ENCODE data around the gene CNP. TPM values are rescaled to one million over a fixed set of nuclear protein-coding genes. Genes with fewer than 3 reads are reported as not detected.
"Not testable (repeated sequence)": the region's sequence is repeated elsewhere in the genome, so short reads cannot be mapped to it uniquely, and the experiment has no call there.

CNP gene
- total RNA-seq, 1 donor from 2014 or later = 24.9 TPM

GRCh38 chr17:41919840-41920579 is 46.6 kb upstream of the CNP start:
- no peak for TF ChIP-seq CTCF (IDR thresholded peaks at IDR 0.05; ENCODE audit: borderline replicate concordance)
- intact Hi-C loops (cut with micrococcal nuclease) = no loop called here

GRCh38 chr17:41920580-41920955 is 46.0 kb upstream of the CNP start:
- no peak for TF ChIP-seq CTCF (IDR thresholded peaks at IDR 0.05; ENCODE audit: borderline replicate concordance)
- intact Hi-C loops (cut with micrococcal nuclease) = no loop called here
- Histone ChIP-seq H3K4me3 (no peak overlapping the region), H3K9me3 (replicated peaks) (no peaks in the 10 kb centered on the region), H3K27ac (replicated peaks) (no peak overlapping the region), H3K27me3 (ENCODE audit: low read depth) (no peaks in the 10 kb centered on the region), H3K4me1 (peaks cover 38% of the 10 kb centered on the region), H3K36me3 (no peaks in the 10 kb centered on the region)
- DNase-seq = no peak

More at GRCh38 chr17:41919840-41920579, 46.6 kb upstream of the CNP start:
- H3K4me1 ChIP-seq = peaks cover 43% of the 10 kb centered on the region
- peak overlapping the region; percentile 92 for H3K27ac ChIP-seq (replicated peaks)
- no peak for DNase-seq
- no peaks in the 10 kb centered on the region for H3K36me3 ChIP-seq
- H3K27me3 ChIP-seq (ENCODE audit: low read depth) = no peaks in the 10 kb centered on the region
- peak overlapping the region; percentile 94 for H3K4me3 ChIP-seq
- no peaks in the 10 kb centered on the region for H3K9me3 ChIP-seq (replicated peaks)

DNA sequence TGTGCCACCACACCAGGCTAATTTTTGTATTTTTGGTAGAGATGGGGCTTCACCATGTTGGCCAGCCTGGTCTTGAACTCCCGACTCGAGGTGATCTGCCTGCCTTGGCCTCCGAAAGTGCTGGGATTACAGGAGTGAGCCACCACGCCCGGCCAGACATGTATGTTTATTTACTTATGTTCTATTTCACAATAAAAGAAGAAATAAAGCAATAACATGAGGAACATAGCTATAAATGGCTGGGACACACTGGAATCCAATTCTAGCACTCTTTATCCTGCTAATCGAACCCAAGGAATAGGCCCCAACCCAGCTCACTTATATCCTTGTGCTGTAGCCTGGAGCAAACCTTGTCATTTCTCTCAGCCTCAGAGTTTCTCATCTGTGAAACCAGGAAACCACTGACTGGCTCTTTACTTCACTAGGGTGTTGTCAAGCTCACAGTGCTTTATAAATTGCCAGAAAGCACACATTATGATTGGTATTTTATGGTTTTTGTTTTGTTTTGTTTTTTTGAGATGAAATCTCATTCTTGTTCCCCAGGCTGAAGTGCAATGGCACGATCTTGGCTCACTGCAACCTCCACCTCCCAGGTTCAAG is 40.5 kb upstream of the CNP start:
- no peak for TF ChIP-seq CTCF (IDR thresholded peaks at IDR 0.05; ENCODE audit: borderline replicate concordance)
- Histone ChIP-seq H3K4me3 (no peak overlapping the region), H3K27ac (replicated peaks) (no peak overlapping the region), H3K36me3 (no peaks in the 10 kb centered on the region), H3K9me3 (replicated peaks) (no peaks in the 10 kb centered on the region), H3K27me3 (ENCODE audit: low read depth) (no peaks in the 10 kb centered on the region), H3K4me1 (peaks cover 19% of the 10 kb centered on the region)
- no peak for DNase-seq
- intact Hi-C loops (cut with micrococcal nuclease) = no loop called here

DNA sequence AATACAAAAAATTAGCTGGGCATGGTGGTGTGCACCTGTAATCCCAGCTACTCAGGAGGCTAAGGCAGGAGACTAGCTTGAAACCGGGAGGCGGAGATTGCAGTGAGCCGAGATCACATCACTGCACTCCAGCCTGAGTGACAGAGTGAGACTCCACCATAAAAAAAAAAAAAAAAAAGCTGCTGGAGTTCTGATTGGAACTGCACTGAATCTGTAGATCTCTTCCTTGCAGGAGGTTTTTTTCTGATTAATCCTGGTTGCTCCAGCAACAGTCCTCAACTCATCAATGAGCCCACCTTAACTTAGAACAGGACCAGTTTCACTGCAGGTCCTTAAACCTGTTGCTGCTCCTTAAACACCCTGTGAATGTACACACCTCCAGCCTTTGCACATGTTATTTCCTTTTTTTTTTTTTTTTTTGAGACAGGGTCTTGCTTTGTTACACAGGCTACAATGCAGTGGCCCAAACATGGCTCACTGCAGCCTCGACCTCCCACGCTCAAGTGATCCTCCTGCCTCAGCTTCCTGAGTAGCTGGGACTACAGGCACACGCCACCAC is 37.8 kb upstream of the CNP start:
- Histone ChIP-seq H3K27me3 (ENCODE audit: low read depth) (no peaks in the 10 kb centered on the region), H3K9me3 (replicated peaks) (no peaks in the 10 kb centered on the region), H3K27ac (replicated peaks) (peak overlapping the region; percentile 87), H3K4me3 (no peak overlapping the region), H3K4me1 (peaks cover 20% of the 10 kb centered on the region), H3K36me3 (no peaks in the 10 kb centered on the region)
- intact Hi-C loops (cut with micrococcal nuclease) = no loop called here
- no peak for DNase-seq
- TF ChIP-seq CTCF (IDR thresholded peaks at IDR 0.05; ENCODE audit: borderline replicate concordance) = no peak

DNA sequence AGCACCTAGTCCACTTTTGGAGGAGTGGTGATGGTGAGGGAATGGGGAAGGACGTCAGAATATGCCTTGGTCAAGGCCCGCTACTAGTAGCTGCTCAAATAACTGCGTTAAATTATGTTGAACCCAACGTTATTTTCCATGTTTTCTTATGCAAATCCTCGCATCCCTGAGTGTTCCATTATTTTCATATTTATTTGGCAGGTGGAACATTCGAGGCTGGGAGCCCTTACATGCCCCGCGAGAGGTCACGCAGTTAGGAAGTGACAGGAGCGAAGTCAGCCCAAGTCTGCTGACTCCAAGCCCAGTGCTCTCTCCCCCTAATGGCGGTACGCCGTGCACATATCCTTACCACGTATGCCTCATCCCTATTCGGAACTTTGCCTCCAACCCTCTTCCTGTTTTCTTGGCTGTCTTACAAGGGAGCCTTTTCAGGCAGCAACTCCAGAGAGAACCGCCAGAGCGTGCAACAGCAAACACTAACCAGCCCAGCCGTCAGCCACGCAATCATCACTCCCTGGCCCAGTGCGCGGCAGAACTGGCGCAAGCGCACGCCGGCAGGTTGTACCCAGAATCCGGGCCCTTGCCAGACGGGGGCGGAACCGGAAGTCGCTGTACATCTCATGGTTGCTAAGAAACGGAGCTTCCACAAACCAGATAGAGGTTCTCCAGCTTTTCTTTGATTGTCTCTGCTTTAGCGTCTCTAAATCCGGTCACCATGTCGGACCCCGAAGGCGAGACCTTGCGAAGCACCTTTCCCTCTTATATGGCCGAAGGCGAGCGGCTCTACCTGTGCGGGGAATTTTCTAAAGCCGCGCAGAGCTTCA is 36.4 kb upstream of the CNP start, which contains the start of gene ODAD4:
TSS of gene ODAD4 (plus strand) at position 609 of the 824 bp plus-strand sequence. CDS start at position 716, 107 bp downstream.
- Histone ChIP-seq H3K4me1 (peaks cover 20% of the 10 kb centered on the region), H3K4me3 (peak within 1 kb of the TSS; percentile 69), H3K9me3 (replicated peaks) (no peaks in the 10 kb centered on the region), H3K27ac (replicated peaks) (peak within 1 kb of the TSS; percentile 87), H3K27me3 (ENCODE audit: low read depth) (no peaks in the 10 kb centered on the region), H3K36me3 (no peaks in the 10 kb centered on the region)
- DNase-seq = peak; percentile 98
- intact Hi-C loops (cut with micrococcal nuclease) = no loop called here
- TF ChIP-seq CTCF (IDR thresholded peaks at IDR 0.05; ENCODE audit: borderline replicate concordance) = peak; percentile 64

- H3K36me3 ChIP-seq; intact Hi-C loops (cut with micrococcal nuclease); DNase-seq; H3K27me3 ChIP-seq (ENCODE audit: low read depth); H3K9me3 ChIP-seq (replicated peaks): not testable (repeated sequence)
- H3K4me3 ChIP-seq = peak overlapping the region; percentile 69
- H3K27ac ChIP-seq (replicated peaks) = peak overlapping the region; percentile 87
- H3K4me1 ChIP-seq = peaks cover 20% of the 10 kb centered on the region
These were observed 35.8 kb upstream of the CNP start for GRCh38 chr17:41930833-41931156.

GRCh38 chr17:41931715-41932114 is 34.9 kb upstream of the CNP start:
- peaks cover 20% of the 10 kb centered on the region for H3K4me1 ChIP-seq
- H3K36me3 ChIP-seq; intact Hi-C loops (cut with micrococcal nuclease); H3K9me3 ChIP-seq (replicated peaks); H3K4me3 ChIP-seq; DNase-seq; H3K27me3 ChIP-seq (ENCODE audit: low read depth); H3K27ac ChIP-seq (replicated peaks): not testable (repeated sequence)
